ENCODE measurements around the gene WNK2.

The WNK2 gene

DNA sequence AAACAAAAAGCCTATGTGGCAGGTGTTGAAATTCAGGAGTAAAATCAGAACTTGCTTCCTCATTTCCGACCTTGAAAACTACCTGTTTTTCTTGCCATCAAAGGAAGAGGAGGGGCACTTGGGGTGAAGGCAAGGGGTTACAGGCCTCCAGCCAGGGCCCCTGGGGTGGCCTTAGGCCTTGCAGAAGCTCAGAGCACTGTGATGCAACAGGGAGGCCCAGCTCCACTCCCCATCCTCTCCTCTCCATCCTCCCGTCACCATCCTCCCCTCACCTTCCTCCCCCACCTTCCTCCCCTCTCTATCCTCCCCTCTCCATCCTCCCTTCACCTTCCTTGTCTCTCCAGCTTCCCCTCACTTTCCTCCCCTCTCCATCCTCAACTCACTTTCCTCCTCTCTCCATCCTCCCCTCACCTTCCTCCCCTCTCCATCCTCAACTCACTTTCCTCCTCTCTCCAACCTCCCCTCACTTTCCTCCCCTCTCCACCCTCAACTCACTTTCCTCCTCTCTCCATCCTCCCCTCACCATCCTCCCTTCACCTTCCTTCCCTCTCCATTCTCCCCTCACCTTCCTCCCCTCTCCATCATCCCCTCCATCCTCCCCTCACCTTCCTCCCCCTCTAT lies 111.6 kb downstream of the WNK2 start:
- no peak for DNase-seq (ENCODE audit: low read depth)

DNA sequence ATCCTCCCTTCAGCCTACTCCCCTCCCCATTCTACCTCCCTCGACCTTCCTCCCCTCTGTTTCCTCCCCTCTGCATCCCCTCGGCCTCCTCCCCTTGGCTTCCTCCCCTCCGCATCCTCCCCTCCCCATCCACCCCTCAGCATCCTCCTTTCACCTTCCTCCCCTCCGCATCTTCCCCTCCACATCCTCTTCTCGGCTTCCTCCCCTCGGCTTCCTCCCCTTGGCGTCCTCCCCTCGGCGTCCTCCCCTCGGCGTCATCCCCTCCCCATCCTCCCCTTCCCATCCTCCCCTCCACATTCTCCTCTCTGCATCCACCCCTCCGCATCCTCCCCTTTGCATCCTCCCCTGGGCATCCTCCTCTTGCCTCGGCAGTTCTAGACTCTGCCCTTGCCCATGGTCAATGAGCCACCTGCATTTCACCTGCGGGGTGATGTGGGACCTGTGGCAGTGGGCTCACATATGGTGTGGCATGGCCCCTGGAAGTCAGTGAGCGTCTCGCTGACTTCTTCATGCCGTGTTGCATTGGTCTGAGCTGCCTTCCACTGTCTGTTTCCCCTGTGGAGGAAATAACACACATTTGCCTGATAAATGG lies 113.0 kb downstream of the WNK2 start:
- DNase-seq (ENCODE audit: low read depth) = no peak

DNA sequence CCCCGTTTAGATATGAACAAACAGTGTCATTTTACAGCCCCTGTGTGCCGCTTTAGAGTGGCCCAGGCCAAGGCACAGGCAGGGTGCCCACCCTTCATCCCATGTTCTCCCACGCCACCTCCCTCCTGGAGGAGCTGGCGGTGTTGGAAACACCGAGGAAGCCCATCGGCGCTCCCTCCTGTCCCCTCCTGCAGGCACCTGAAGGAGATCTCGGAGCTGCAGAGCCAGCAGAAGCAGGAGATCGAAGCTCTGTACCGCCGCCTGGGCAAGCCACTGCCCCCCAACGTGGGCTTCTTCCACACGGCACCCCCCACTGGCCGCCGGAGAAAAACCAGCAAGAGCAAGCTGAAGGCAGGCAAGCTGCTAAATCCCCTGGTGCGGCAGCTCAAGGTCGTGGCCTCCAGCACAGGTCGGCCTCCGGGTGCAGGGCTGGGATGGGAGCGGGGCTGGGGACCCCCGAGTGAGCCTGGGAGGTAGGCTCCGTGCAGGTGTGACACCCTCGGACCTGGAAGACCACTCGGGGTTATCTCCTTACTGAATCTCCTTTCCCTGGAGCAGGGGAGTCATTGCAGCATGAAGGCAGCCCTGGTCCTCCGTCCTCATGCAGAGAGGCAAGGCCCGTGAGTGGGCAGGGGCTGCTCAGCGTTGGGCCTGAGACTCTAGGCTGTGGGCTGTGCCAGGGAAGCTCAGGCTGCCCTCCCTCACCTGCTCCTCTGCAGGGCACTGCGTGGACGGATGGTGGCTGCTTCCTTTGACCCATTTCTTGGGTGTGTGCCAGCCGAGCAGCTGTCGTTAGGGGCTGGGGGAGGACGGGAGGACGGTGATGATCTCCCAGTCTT lies 113.9 kb downstream of the WNK2 start:
- no peak for DNase-seq (ENCODE audit: low read depth)

DNA sequence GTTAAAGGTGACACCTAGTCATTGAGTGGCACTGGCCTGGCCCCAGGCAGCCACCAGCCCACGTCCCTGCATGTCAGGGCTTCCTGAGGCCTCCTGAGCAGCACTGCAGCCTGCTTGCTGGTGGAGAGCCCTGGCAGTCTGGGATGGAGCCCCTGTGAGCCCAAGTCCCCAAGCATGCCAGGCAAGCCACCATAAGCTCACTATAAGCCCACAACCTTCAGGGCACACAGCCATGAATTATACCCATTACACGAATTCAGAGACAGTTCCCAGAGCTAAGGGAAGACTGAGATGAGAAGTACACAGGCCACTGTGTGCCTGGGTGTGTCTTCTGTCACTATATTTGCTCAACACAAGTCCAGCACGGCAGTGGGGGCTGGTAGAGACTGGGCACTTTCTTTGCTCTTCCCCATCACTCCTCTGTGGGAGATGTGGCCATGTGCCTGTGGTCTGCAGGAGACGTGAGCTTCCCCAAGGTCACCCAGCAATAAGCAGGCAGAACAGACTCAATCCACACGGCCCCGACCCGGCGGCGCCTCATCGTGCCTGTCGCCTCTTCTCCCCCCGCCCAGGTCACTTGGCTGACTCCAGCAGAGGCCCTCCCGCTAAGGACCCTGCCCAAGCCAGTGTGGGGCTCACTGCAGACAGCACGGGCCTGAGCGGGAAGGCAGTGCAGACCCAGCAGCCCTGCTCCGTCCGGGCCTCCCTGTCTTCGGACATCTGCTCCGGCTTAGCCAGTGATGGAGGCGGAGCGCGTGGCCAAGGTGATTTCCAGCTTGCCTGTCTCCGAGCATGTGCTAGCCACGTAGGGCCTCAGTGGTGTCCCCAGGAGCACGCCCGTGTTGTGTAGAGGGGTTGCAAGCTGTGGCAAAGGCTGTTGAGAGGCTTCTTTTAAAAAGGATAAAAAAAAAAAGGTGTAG lies 114.8 kb downstream of the WNK2 start:
- no peak for DNase-seq (ENCODE audit: low read depth)

DNA sequence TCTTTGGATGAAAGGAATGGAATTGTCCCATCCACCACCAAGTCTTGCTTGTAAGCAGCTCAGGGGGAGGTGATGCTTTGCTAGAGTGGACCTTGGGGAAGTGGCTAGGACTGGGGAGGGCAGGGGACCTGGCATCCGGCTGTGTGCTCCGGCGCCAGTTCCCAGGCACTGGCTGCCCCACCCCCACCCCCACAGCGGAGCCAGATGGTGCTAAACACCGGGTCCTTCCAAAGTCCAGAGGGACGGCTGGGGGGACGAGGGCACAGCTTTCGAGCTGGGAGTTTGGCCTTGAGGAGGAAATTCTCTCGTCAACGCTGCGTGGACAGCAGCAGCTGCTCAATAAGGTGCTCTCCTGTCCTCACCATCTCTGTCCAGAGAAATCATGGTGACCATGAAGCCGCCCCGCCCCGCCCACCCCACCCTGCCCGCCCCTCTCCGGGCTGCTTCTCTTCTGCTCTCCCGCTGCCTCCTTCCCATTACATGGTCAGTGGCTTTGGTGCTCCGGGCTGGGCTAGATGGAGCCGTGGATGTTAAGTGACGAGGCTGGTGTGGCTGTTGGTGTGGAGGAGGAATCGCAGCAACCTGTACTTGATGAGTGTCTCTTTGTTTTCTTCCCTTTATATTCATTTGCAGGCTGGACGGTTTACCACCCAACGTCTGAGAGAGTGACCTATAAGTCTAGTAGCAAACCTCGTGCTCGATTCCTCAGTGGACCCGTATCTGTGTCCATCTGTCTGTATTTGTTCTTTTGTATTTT lies 115.7 kb downstream of the WNK2 start:
- DNase-seq (ENCODE audit: low read depth) = no peak

DNA sequence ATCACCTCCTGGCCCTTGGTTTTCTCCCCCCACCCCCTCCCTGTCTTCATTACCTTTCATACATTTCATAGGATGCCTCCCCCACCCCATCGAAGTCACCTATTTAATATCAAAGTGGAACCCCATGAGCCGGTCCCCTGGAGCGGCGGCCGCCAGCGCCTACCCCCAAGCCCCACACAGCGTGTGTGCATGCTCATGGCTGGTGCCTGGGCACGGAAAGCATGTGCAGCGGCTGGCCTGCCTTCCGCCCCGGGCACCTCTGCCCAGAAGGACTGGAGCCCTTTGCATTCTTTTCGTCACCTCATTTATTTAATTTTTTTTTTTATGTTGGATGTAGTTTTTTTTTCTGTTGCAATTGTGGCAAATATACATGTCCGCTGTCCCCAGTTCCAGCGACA lies 116.2 kb downstream of the WNK2 start:
- DNase-seq (ENCODE audit: low read depth) = no peak

DNA sequence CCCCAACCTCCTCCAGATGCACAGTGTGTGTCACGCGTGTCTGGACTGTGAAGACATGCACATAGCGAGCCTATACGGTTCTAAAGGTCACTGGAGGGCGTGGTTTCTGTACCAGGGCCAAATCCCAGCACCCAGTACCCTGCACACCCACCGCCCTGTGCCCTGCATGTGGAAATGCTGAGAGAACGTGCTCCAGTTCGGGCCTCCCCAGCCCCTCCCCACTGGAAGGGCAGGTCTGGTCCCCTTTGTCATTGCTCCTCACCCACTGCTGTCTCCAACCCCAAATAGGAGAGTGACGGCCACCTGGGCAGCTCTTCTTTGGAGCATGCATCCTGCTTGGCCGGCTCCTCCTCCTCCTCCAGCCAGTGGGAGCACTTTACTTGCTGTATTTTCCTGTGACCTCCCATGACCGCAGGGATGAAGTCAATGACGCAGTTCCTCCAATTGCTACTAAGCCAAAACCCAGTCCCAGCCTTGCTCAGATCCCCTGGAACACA lies 116.7 kb downstream of the WNK2 start:
- DNase-seq (ENCODE audit: low read depth) = no peak

DNA sequence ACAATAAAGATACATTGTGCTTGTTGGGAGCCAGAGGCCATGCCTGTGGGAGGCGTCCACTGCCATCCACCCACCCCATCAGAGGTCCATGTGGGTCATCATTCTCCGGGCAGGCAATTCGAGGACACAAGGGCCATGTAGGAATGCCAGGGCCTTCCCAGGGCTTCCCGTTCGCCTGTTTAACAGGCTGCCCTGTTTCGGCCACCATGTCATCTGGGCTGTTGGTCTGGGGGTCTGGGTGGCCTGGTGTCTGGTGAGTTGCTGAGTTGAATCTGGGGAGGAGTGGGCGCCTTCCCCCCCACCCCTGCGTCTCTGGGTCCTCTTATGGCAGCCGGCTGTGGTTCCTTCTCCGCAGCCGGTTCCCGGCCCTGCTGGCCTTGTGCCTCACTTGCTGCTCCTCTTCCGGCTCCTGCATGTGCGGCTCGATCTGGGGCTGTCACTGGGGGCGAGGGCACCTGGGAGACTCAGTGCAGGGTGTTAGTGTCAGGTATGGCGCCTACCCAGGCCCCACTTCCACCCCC lies 117.4 kb downstream of the WNK2 start:
- no peak for DNase-seq (ENCODE audit: low read depth)

DNA sequence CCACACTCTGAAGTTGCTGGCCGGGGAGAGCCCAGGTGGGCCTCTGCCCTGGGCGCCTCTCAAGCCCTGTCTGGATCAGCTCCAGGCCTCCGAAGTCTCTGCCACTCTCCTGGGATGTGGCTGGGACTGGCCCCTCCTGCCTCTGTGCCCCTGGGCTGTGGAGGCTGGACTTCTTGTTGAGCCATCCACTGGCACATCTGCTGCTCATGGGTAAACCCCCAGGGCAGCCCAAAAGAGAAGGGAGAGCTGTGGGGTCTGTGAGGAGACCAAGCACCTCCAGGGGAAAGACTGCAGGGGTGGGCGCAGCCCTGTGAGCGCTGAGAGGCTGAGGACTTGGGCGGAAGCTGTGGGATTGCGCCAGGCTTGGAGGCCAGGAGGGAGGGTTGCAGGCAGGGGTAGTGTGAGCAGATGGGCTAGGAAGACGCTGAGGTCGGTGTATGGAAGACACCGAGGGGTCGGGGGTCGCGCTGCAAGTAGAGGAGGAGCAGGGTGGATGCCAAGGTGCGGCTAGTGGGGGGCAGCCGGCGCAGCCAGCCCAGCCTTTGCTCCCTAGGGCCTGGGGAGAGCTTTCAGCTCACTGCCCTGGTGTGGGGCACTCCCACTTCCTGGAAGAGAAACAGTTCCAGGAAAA lies 118.1 kb downstream of the WNK2 start:
- no peak for DNase-seq (ENCODE audit: low read depth)

DNA sequence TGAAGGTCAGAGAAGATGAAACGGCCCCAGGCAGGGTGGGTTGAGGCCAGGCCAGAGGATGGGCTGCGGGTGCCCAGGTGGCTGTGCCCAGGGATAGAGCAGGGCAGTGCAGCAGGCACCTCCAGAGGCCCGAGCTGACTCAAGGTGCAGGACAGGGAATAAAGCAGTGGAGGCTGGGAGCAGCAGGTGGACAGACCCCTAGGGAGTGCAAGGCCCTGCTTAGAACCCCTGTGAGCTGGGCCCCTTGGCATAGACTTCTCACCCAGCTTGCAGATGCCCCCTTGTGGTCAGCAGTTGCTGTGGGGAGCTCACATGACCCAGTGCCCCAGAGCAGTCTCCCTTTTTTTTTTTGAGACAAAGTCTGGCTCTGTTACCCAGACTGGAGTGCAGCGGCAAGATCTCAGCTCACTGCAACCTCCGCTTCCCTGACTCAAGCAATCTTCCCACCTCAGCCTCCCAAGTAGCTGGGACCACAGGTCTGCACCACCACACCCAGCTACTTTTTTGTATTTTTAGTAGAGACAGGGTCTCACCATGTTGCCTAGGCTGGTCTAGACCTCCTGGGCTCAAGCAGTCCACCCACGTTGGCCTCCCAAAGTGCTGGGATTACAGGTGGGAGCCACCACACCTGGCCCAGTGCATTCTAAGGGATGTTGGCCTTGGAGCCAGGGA lies 118.8 kb downstream of the WNK2 start:
- peak; percentile 41 for DNase-seq (ENCODE audit: low read depth)

DNA sequence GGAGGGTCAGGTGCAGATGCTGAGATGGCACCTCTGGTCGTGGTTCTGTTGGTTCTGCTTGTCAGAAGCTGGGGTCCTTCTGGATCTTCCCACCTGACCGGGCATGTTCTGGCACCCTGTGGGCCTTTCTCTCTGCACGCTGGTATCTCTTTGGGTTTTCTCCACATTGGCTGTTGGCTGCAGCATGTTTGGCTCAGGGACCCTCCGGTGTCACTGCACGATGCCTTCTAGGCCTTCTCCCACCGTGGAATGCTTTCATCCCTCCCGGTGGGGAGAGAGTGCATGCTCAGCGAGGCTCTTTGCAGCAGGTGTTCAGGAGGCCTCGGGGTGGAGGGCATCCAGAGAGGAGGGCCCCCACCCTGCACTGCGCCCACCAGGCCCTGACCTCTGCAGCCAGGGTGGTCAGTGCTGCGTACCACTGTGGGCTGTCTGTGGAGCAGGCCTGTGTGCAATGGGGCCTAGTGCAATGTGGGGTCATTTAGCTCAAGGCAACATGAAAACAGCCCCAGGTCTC lies 119.4 kb downstream of the WNK2 start:
- no peak for DNase-seq (ENCODE audit: low read depth)

DNA sequence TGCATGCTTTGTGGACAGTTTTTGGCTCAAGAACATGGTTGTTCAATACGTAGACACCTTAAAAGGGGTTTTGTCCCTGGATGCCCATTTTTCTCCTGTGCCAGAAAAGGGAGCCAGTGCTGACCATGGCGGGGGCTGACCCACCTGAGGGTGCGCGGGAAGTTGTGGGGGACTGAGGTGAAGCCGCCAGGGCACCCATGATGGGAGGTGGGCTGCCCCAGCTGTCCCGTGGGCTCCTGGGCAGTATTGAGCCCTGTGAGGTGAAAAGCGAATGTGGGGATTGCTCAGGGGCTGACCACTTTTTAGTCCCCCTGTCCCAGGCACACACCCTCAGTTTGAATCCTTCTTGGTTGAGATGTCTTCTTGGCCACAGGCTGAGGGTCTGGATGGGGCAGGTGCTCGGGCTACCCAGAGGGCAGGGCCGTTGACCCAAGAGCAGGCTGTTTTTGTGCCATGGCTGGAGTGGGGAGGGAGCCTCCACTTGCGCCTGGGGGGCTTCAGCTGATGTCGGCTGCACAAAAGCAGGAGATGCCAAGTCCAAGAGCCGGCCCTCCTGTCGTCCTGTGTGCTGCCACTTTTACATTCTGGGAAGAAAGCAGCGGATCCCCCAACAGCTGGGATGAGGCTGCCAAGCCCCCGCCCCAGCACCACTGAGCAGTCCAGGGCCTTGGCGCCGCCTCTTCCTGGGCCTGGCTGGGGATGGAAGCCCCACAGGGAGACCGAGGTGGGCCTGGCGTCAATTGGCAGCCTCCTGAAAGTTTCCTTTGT lies 120.1 kb downstream of the WNK2 start:
- no peak for DNase-seq (ENCODE audit: low read depth)

DNA sequence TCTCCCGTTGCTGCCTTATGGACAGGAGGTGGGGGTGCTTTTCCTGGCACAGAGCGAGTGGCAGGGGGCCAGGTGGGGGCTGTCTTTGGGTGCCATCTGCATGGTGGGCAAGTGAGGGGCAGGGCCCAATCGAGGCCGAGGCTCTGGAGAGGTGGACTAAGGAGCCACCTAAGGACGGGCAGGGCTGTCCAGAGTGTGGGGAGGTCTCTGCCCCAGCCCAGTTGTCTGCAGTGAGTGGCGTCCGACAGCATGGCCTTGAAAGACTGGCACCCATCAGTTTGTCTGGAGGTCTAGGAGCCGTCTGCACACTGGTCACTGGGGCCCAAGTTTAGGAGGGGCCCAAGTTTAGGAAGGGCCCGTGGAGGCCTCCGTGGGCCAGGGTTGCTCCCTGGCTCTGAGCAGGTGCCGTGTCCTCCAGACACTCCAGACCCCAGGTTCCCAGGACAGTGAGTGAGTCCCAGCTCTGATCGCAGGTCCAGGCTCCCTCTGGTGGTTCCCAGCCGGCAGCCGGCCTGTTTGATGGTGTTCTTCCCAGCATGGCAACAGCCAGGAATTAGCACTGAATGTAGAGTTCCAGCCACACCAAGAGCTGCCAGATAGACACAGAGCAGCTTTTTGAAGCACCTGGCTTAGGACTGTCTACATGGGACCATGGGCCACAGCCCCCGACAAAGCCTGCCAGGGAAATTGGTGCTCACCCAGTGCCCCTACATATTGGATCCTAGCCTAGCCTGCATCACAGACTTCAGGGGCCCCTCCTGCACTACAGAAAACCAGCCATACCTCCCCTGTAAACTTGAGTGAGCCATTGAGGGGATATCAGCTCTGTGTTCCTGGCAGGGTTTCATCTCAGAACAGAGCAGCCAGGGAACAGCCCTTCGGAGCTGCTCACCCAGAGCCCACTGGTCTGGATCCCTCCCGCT lies 120.9 kb downstream of the WNK2 start:
- no peak for DNase-seq (ENCODE audit: low read depth)

DNA sequence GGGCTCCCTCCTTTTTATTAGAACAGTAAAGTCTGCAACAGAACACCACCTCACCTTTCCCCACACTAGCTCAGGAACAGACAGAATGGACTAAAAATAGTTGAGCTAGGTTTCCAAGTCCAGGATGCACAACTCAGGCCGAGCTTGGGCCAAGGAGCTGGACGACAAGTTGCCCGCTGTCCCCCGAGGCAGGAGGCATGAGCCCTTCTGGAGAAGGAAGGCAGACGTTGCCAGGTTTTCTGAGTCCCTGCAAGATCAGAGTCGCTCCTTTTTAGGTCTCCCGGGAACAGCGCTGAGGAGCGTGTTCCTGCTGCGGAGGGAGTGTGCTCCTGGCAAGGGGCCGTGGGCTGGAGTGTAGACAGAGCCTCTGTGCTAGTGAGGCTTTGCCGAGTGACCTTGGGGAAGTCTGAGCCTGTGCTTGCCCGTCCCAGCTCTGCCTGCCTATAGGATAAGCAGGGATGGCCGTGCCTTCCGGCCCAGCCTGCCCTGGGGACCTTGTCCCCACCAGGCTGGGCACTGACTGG lies 121.6 kb downstream of the WNK2 start:
- DNase-seq (ENCODE audit: low read depth) = no peak

DNA sequence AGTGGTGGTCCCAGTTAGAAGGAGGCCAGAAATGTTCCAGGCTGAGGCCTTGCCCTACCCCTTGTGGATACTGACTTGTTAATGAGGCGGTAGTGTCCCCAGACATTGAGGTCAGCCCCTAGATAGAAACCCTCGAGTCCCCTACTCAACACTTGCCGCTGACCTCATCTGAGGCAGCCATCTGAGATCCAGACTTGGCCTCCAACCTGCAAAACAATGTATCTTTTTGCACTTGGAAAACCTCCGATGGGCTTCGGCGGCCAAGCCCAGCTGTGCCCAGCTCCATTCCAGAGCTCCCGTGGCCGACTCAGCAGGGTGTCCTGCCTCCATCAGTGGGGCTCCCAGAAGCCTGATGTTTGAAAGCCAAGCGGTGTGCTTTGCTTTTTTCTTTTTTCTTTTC lies 122.1 kb downstream of the WNK2 start:
- DNase-seq (ENCODE audit: low read depth) = no peak

DNA sequence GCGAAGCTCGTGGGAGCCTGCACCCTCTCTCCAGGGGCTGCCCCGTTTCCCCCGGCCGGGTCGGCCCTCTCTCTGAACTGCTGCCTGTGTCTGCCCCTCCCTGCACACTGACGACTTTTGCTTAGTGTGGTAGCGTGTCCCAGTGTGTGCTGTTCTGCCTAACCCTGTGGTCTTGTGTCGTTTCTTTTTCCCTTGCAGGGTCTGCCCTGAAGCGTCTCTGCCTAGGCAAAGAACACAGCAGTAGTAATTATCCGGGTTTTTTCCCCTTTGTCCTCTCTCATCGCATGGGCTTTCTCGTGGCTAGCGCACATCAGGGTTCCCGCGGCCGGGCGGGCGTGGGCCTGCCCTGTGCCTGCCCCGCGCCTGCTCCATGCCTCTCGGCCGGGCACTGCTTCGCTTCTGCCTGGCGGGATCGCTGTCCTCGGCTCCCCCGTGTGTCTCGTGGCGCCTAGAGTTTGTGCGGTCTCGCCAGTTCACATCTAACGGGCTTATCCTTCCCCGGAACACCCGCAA lies 122.7 kb downstream of the WNK2 start:
- no peak for DNase-seq (ENCODE audit: low read depth)

DNA sequence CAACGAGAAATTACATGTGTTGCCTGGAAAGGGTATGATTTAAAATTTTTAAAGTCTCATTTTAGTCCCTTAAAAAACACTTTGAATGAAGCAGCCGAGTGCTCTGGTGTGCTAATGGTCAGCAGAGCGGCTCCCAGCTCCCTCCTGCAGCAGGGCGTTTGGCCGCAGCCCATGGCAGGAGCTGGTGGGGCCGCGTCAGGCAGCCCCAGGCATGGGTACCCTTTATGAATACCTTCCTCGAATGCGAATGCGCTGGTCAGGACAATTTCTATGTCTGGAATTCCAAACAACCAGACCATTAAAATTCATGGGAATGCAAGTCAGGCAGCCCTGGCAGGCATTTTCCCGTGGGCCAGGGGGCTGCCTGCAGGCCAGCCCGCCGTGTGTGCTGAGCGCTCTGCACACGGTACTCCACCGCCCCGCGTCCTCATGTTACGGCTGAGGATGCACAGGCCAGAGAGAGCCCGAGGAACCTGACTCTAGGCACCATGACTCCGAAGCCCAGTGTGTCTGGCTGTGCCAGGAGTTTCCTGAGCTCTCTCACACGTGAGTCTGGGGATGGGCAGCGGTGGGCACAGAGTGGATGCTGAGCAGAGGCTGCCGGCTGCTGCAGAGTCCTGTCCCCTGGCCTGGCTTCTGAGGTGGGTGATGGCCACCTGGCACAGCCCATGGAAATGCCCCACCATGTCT lies 123.7 kb downstream of the WNK2 start:
- no peak for DNase-seq (ENCODE audit: low read depth)

All from activated gamma-delta T cell treated with anti-CD3 and anti-CD28 coated beads, Interleukin-2, amount 50 U/mL, for 16 hours (primary cell).